Breast epithelium (tissue), 4 donors: ENCODE results near the gene DCLK1. TPM values are rescaled to one million over a fixed set of nuclear protein-coding genes. Genes with fewer than 3 reads are reported as not detected.

Source experiments
- DNase-seq, 2 donors: peaks; one replicate each; pipeline ENCODE4 v3.0.0-alpha.2; 2019; ENCODE audit warnings: low spot score in 2 of 2
- H3K27ac ChIP-seq, 2 donors: fragments of 200-600 bp; sonication (generic) in 1 of 2; one replicate each; pipeline ENCODE4 v1.5.1; 2016 to 2019; ENCODE audit warnings: mild to moderate bottlenecking in 1 of 2
- H3K27me3 ChIP-seq, 2 donors: fragments of 200-600 bp; sonication (generic) in 1 of 2; one replicate each; pipeline versions ENCODE4 v1.5.1 to v1.6.0; 2017 to 2019; ENCODE audit warnings: control low read depth in 1 of 2, mild to moderate bottlenecking in 1 of 2
- H3K36me3 ChIP-seq: fragments of 200-600 bp; one replicate; pipeline ENCODE4 v1.5.1; 2019
- H3K4me1 ChIP-seq, 2 donors: fragments of 200-600 bp; sonication (generic); one replicate each; pipeline ENCODE4 v1.5.1; 2016 to 2019; ENCODE audit warnings: control low read depth in 1 of 2
- H3K4me3 ChIP-seq, 3 donors: fragments of 200-600 bp; sonication (generic); 1 replicate in 2 of 3; 2 replicates in 1 of 3; pipeline ENCODE4 v1.5.1; 2016 to 2019; ENCODE audit warnings: mild to moderate bottlenecking in 3 of 3, moderate library complexity in 2 of 3
- H3K9me3 ChIP-seq, 2 donors: fragments of 200-600 bp; sonication (generic) in 1 of 2; one replicate each; pipeline ENCODE4 v1.5.1; 2016 to 2019; ENCODE audit warnings: control low read depth in 1 of 2
- CTCF ChIP-seq, 3 donors: fragments of 450-650 bp; IDR thresholded peaks; one replicate each; pipeline ENCODE4 v1.5.1; 2016 to 2017; ENCODE audit warnings: antibody characterized with exemption in 3 of 3, mild to moderate bottlenecking in 3 of 3, moderate library complexity in 3 of 3
- POLR2A ChIP-seq: fragments of 450-650 bp; IDR thresholded peaks from one replicate; pipeline ENCODE4 v1.6.1; 2016; ENCODE audit warnings: antibody characterized with exemption, mild to moderate bottlenecking, moderate library complexity
- POLR2AphosphoS5 ChIP-seq, 3 donors: sonication (generic); formaldehyde crosslinking; IDR thresholded peaks; one replicate each; pipeline ENCODE4 v1.6.1; 2017; ENCODE audit warnings: antibody characterized with exemption in 3 of 3
- intact Hi-C: fragments of 100-400 bp; cut with DNase I; formaldehyde crosslinking; loops from one replicate; pipeline ENCODE4 v1.15.1; 2023; ENCODE audit warnings: low total_unique reads
- total RNA-seq, 3 donors: library from RNA; depleted of rRNA; stranded (reverse); fragments of >200 nt; gene quantifications; one replicate each; pipeline ENCODE4 v1.1.0, GENCODE V29; 2016

The DCLK1 gene
- total RNA-seq, 3 donors from 2014 or later, result 21.2 to 158 (median 28.2) TPM

GRCh38 chr13:36069881-36070366 lies 61.3 kb downstream of the DCLK1 start:
- no peaks in the 10 kb centered on the region for H3K9me3 ChIP-seq
- H3K4me3 ChIP-seq, result peak overlapping the region in 2 of 3 donors; percentile 10 to 29
- no peaks in the 10 kb centered on the region for H3K4me1 ChIP-seq
- H3K36me3 ChIP-seq, result no peaks in the 10 kb centered on the region
- no peak for DNase-seq
- TF ChIP-seq POLR2A (no peak), POLR2AphosphoS5 (IDR thresholded peaks at IDR 0.05) (no peak), CTCF (IDR thresholded peaks at IDR 0.05) (no peak)
- peak overlapping the region; percentile 46 to 89 for H3K27ac ChIP-seq
- intact Hi-C loops, result no loop called here
- no peaks in the 10 kb centered on the region for H3K27me3 ChIP-seq

- no peak for TF ChIP-seq POLR2A
- TF ChIP-seq POLR2AphosphoS5 (IDR thresholded peaks at IDR 0.05), result no peak
- no peak for DNase-seq
- H3K27me3 ChIP-seq, result no peaks in the 10 kb centered on the region
- no peak overlapping the region for H3K4me3 ChIP-seq
- H3K27ac ChIP-seq, result peak overlapping the region in 1 of 2 donors; percentile 89
- H3K9me3 ChIP-seq, result no peaks in the 10 kb centered on the region
- no peaks in the 10 kb centered on the region for H3K4me1 ChIP-seq
- H3K36me3 ChIP-seq, result no peaks in the 10 kb centered on the region
- intact Hi-C loops, result no loop called here
Observed at GRCh38 chr13:36068991-36069390, 62.2 kb downstream of the DCLK1 start.

- Histone ChIP-seq H3K36me3 (no peaks in the 10 kb centered on the region), H3K27me3 (no peaks in the 10 kb centered on the region), H3K4me3 (no peak overlapping the region), H3K27ac (peak overlapping the region in 1 of 2 donors; percentile 89), H3K9me3 (no peaks in the 10 kb centered on the region), H3K4me1 (no peaks in the 10 kb centered on the region)
- intact Hi-C loops, result no loop called here
- no peak for DNase-seq
- TF ChIP-seq POLR2A (no peak), POLR2AphosphoS5 (IDR thresholded peaks at IDR 0.05) (no peak), CTCF (IDR thresholded peaks at IDR 0.05) (no peak)
Observed at GRCh38 chr13:36068566-36068965, 62.6 kb downstream of the DCLK1 start.

GRCh38 chr13:36067746-36068381 lies 63.3 kb downstream of the DCLK1 start:
- H3K27me3 ChIP-seq, result no peaks in the 10 kb centered on the region
- peak overlapping the region in 1 of 2 donors; percentile 44 for H3K27ac ChIP-seq
- no peak for TF ChIP-seq POLR2AphosphoS5 (IDR thresholded peaks at IDR 0.05)
- TF ChIP-seq POLR2A, result no peak
- TF ChIP-seq CTCF (IDR thresholded peaks at IDR 0.05), result no peak
- no peaks in the 10 kb centered on the region for H3K36me3 ChIP-seq
- no peak for DNase-seq
- no peak overlapping the region for H3K4me3 ChIP-seq
- intact Hi-C loops, result no loop called here
- H3K4me1 ChIP-seq, result no peaks in the 10 kb centered on the region
- no peaks in the 10 kb centered on the region for H3K9me3 ChIP-seq

GRCh38 chr13:36062249-36062648 lies 68.9 kb downstream of the DCLK1 start:
- Histone ChIP-seq H3K36me3 (no peaks in the 10 kb centered on the region), H3K4me1 (no peaks in the 10 kb centered on the region), H3K27me3 (no peaks in the 10 kb centered on the region), H3K4me3 (no peak overlapping the region), H3K27ac (no peak overlapping the region), H3K9me3 (no peaks in the 10 kb centered on the region)
- TF ChIP-seq POLR2AphosphoS5 (IDR thresholded peaks at IDR 0.05) (no peak), POLR2A (no peak), CTCF (IDR thresholded peaks at IDR 0.05) (no peak)
- intact Hi-C loops, result no loop called here
- no peak for DNase-seq
